K562 (cell line): ENCODE results near the gene TGFBR1. TPM values are rescaled to one million over a fixed set of nuclear protein-coding genes. Genes with fewer than 3 reads are reported as not detected.
A peak's percentile ranks its signal among the peaks of the same experiment; 100 is the strongest.

Source experiments
- ATAC-seq: fragments of 200-7000 bp; cut with Tn5 transposase; 3 replicates; pipeline ENCODE4 v1.9.1; 2020; ENCODE audit warnings: moderate library complexity
- BruUV-seq: library from RNA; stranded (reverse); fragments of 400-500 nt; replicated peaks from 2 replicates; lab custom pipeline; 2021; lab: Mats Ljungman, UMichigan
- CTCF ChIA-PET: fragments of 300-600 bp; formaldehyde crosslinking; extraction: SDS; loops from one replicate; lab custom pipeline; 2021; ENCODE audit warnings: low intra/inter-chr PET ratio; lab: Yijun Ruan, JAX
- POLR2A ChIA-PET: fragments of 300-600, 350-650 bp; sonication (Branson Sonifier 250); formaldehyde crosslinking; extraction: SDS; loops from one replicate; lab custom pipeline; 2021; ENCODE audit warnings: antibody characterized with exemption, inconsistent platforms; lab: Yijun Ruan, JAX
- DNase-seq, 4 experiments: peaks; one replicate each; pipeline versions ENCODE4 v3.0.0 to v3.0.0-alpha.2; 2011 to 2018; ENCODE audit warnings: low spot score in 3 of 4, mixed read lengths in 3 of 4; ENCODE audit errors: extremely low read depth in 1 of 4
- FAIRE-seq: peaks from 2 replicates; lab custom pipeline; 2011; peaks lifted over from hg19 to GRCh38; lab: Jason Lieb, UNC
- H2AFZ ChIP-seq: 2 replicates; pipeline ENCODE4 v1.6.0; 2011; ENCODE audit warnings: low read depth, low read length, control low read depth, inconsistent platforms
- H3K27ac ChIP-seq: fragments of 200-600 bp; 3 replicates; pipeline ENCODE4 v1.8.0; 2011; ENCODE audit warnings: low read depth, mild to moderate bottlenecking, control low read depth, inconsistent platforms, low read length, moderate library complexity, mixed read lengths; ENCODE audit errors: extremely low read depth
- H3K27me3 ChIP-seq, 2 experiments: fragments of 300-600 bp in 1 of 2; 2 replicates in 1 of 2; 3 replicates in 1 of 2; pipeline versions ENCODE4 v1.6.0 to v1.8.0; 2011; ENCODE audit warnings: inconsistent platforms in 2 of 2, low read length in 2 of 2, mild to moderate bottlenecking in 1 of 2, mixed read lengths in 1 of 2, moderate library complexity in 1 of 2; ENCODE audit not compliant: control insufficient read depth in 2 of 2, insufficient read depth in 2 of 2
- H3K36me3 ChIP-seq: fragments of 300-600 bp; 3 replicates; pipeline ENCODE4 v1.8.0; 2011; ENCODE audit warnings: mild to moderate bottlenecking, low read length, inconsistent platforms; ENCODE audit not compliant: control insufficient read depth, insufficient read depth
- H3K4me1 ChIP-seq, 2 experiments: fragments of 200-600 bp in 1 of 2; replicated peaks in 1 of 2; 2 replicates in 1 of 2; 3 replicates in 1 of 2; pipeline versions ENCODE4 v1.5.1 to v1.8.0; 2011; ENCODE audit warnings: inconsistent platforms in 2 of 2, low read length in 2 of 2, mild to moderate bottlenecking in 1 of 2, mixed read lengths in 1 of 2, moderate library complexity in 1 of 2; ENCODE audit not compliant: control insufficient read depth in 2 of 2, insufficient read depth in 2 of 2
- H3K4me2 ChIP-seq: 2 replicates; pipeline ENCODE4 v1.6.1; 2011; ENCODE audit warnings: low read length, control low read depth, inconsistent platforms, mixed read lengths; ENCODE audit not compliant: insufficient read depth
- H3K4me3 ChIP-seq: fragments of 200-600 bp; sonication (generic), shearing (Covaris generic); 2 replicates; pipeline ENCODE4 v1.5.1; 2016; ENCODE audit warnings: control low read depth, inconsistent platforms
- H3K79me2 ChIP-seq: fragments of 200-600 bp; 3 replicates; pipeline ENCODE4 v1.8.0; 2011; ENCODE audit warnings: low read length, inconsistent platforms; ENCODE audit not compliant: control insufficient read depth, insufficient read depth
- H3K9ac ChIP-seq, 2 experiments: 2 replicates each; pipeline versions ENCODE4 v1.6.0 to v1.6.1; 2011; ENCODE audit warnings: low read depth in 2 of 2, low read length in 2 of 2, control low read depth in 1 of 2, inconsistent platforms in 1 of 2, mild to moderate bottlenecking in 1 of 2, mixed read lengths in 1 of 2; ENCODE audit not compliant: insufficient read depth in 1 of 2
- H3K9me1 ChIP-seq: one replicate; pipeline ENCODE4 v1.6.0; 2011; ENCODE audit warnings: inconsistent platforms, mild to moderate bottlenecking, low read length, moderate library complexity; ENCODE audit not compliant: control insufficient read depth, insufficient read depth
- H3K9me3 ChIP-seq: replicated peaks from 2 replicates; pipeline ENCODE4 v1.5.1; 2011; ENCODE audit warnings: low read depth, low read length, inconsistent platforms; ENCODE audit not compliant: control insufficient read depth, insufficient read depth
- H4K20me1 ChIP-seq: replicated peaks from 2 replicates; pipeline ENCODE4 v1.6.1; 2011; ENCODE audit warnings: low read length, inconsistent platforms, mixed read lengths; ENCODE audit not compliant: control insufficient read depth, insufficient read depth
- MAFK ChIP-seq: IDR thresholded peaks from 2 replicates; pipeline ENCODE4 v1.6.1; 2011; ENCODE audit warnings: low read length, improper control_type of control experiment
- SMARCE1 ChIP-seq: fragments of 450-650 bp; IDR thresholded peaks from 2 replicates; pipeline ENCODE4 v1.7.1; 2016; ENCODE audit warnings: mild to moderate bottlenecking
- ZNF239 ChIP-seq: fragments of 250-450 bp; sonication (Bioruptor Pico); IDR thresholded peaks from 2 replicates; pipeline ENCODE4 v1.4.0; 2020; ENCODE audit warnings: mild to moderate bottlenecking
- WGBS: fragments of 100-300 bp; shearing (Covaris generic); methylation state at CpG from one replicate; pipeline ENCODE4 v1.1.6; 2016; ENCODE audit warnings: low coverage, mixed read lengths; ENCODE audit not compliant: insufficient coverage; ENCODE audit errors: missing lambda C conversion rate; 5-methylcytosine and 5-hydroxymethylcytosine counted together
- in situ Hi-C: fragments of 300-500 bp; cut with MboI; formaldehyde crosslinking; loops from 4 replicates; pipeline ENCODE4 v1.15.0; 2018; ENCODE audit warnings: inconsistent platforms, mixed read lengths
- intact Hi-C: fragments of 100-400 bp; cut with micrococcal nuclease; formaldehyde crosslinking; loops from 2 replicates; pipeline ENCODE4 v1.14.2; 2022
- polyA plus RNA-seq, 8 experiments: library from polyadenylated mRNA; depleted of rRNA in 4 of 8; stranded (reverse) in 5 of 8; unstranded in 3 of 8; fragments of >200 nt; fragmentation: Nextera tagmentation in 2 of 8; fragmentation: Illumina TruSeq in 1 of 8; extraction: Ambion mirVana in 2 of 8; extraction: Trizol in 1 of 8; gene quantifications; 2 replicates each; pipeline versions ENCODE4 v1.2.1 to v1.2.3, GENCODE V29; 2011 to 2014; ENCODE audit warnings: inconsistent platforms in 1 of 8, missing spikeins in 1 of 8
- total RNA-seq, 7 experiments: library from RNA; depleted of rRNA in 6 of 7; stranded (reverse); fragments of >200 nt in 6 of 7; fragmentation: Illumina TruSeq in 2 of 7; extraction: Trizol in 2 of 7; gene quantifications; 2 replicates each; pipeline versions ENCODE4 v1.2.1 to v1.2.3, GENCODE V29; 2011 to 2021; ENCODE audit warnings: low replicate concordance in 1 of 7
- TF ChIP-seq, protein P1 (sequence below): fragments of 450-650 bp; IDR thresholded peaks from 2 replicates; pipeline ENCODE4 v1.7.0; 2016; ENCODE audit warnings: borderline replicate concordance
- TF ChIP-seq, protein P2 (sequence below): fragments of 250-450 bp; sonication (Bioruptor Pico); IDR thresholded peaks from 2 replicates; pipeline ENCODE4 v1.4.0; 2020; ENCODE audit warnings: mild to moderate bottlenecking, moderate library complexity, borderline replicate concordance
- TF ChIP-seq, protein P3 (sequence below): sonication (generic); formaldehyde crosslinking; IDR thresholded peaks from 2 replicates; pipeline ENCODE4 v1.4.0; 2020; ENCODE audit warnings: mild to moderate bottlenecking, missing genetic modification reagents
- TF ChIP-seq, protein P4 (sequence below): fragments of 450-650 bp; formaldehyde crosslinking; IDR thresholded peaks from 2 replicates; pipeline ENCODE4 v1.4.0; 2022; ENCODE audit warnings: mild to moderate bottlenecking, moderate library complexity

TGFBR1 gene
- total and polyA plus RNA-seq, 9 of the 15 experiments (the other 6 are each of a cell fraction or from before 2014, with no cell fraction given) = 15.5 to 62.4 (median 42.7) TPM

DNA sequence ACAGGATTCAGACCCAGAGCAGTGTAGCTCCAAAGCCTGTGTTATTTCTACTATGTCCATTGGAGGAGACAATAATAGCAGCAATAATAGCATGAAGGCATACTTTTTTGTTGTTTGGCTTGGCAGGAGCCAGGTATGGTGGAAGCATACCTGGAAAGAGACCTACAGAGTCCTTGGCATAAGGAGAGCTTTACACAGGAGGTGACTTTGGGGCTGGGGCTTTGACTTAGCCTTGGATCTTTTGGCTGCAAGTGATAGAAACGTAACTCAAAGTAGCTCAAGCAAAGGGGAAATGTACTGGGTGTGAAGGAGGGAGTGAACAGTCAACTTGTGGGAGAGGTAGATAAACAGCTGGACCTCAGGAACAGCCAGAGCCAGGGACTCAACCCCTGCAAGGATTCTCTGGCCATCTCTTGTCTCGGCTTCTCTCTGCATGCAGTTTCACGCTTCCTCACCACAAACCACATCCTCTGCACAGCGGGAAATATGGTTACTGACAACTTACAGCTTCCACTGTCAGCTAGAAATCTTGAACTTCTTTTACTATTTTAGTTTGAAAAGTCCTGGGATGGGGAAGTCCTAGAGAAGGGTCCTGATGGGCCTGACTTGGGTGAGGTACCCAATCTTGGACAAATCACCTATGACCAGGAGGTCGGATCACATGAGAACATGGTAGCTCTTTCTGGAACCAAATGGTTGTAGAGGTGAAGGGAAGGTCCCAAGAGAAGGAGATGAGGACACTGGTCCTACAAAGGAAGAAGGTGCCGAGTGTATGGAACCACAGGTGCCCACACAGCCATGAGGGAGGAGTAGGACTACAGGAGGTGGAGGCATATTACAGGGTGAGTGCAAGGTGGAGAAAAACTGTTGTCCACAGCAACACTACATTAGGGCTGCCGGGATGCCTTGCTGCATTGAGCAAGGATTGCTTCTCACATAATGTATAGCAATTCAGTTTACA is 47.0 kb upstream of the TGFBR1 start (continued):
- TF ChIP-seq, protein P1, sequence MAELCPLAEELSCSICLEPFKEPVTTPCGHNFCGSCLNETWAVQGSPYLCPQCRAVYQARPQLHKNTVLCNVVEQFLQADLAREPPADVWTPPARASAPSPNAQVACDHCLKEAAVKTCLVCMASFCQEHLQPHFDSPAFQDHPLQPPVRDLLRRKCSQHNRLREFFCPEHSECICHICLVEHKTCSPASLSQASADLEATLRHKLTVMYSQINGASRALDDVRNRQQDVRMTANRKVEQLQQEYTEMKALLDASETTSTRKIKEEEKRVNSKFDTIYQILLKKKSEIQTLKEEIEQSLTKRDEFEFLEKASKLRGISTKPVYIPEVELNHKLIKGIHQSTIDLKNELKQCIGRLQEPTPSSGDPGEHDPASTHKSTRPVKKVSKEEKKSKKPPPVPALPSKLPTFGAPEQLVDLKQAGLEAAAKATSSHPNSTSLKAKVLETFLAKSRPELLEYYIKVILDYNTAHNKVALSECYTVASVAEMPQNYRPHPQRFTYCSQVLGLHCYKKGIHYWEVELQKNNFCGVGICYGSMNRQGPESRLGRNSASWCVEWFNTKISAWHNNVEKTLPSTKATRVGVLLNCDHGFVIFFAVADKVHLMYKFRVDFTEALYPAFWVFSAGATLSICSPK = no peak
- TF ChIP-seq, all 486 proteins: peak for 121

DNA sequence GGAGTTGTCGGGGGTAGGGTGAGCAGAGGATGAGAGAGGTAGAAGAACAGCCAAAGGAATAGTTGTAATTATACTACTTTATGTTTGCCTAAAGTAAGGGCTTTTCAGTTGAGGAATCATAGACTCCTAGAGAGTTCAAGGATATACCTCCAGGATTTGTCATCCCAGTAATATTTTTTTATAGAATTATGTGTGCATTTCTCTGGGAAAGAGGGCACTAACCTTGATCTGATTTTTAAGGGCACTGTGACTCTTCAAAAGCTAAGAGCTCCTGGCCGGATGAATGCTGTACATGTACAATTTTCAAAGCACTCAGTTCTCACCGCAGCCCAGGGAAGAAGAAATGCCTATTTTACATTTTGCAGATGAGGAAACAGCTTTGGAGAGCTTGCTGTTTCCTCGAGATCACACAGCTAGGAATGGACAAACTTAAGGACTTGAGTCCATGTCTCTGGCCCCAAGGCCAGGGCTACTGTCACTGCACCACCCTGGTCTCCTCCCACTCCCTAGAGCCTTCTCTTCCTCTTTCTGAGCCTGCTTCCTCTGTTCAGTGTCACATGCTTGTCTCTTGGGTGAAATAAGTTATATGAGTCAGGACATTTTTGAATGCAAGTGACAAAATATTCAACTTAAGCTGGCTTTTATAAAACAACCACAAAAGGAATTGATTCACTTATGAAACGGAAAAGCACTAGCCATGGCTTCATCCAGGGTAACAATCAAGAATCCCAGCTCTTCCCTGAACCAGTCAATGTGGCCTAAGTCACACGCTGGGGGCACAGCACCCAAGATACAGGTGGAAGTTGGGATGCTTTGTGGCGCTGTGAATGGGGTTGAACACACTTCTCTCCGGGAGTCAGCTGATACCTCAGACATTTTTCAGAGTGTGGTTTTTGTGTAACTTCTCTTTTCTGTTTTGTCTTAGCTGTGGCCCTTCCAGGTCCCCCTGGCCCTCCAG is 45.7 kb upstream of the TGFBR1 start:
- Histone ChIP-seq H3K9ac (peak overlapping the region in 1 of 2 experiments; percentile 60; a peak in 1 of 4 replicates), H3K4me1 (peaks cover 13 to 40% of the 10 kb centered on the region in 2 experiments), H3K9me3 (no peaks in the 10 kb centered on the region), H4K20me1 (no peaks in the 10 kb centered on the region), H3K27ac (peak overlapping the region; percentile 83), H3K4me2 (0 out of 2 replicates have a peak overlapping the region, but pooled peaks have one; percentile 2), H3K27me3 (no peaks in the 10 kb centered on the region), H3K36me3 (no peaks in the 10 kb centered on the region), H3K9me1 (no peaks in the 10 kb centered on the region), H2AFZ (peak overlapping the region; percentile 86), H3K79me2 (no peaks in the 10 kb centered on the region), H3K4me3 (no peak overlapping the region)
- 36% methylated on average over 8 of the region's 8 CpGs for WGBS
- intact Hi-C loops (loop anchor here (1.0 to 5.0 kb wide), 3 partner anchors 16 to 48 kb away; partner anchors contain the start of gene TGFBR1), in situ Hi-C loops (no loop called here)
- ChIA-PET POLR2A (interaction anchor here (0.7 to 2.4 kb wide), 5 partner anchors 12 to 47 kb away, joined by 5 to 17 read pairs (median 5); no protein-coding TSS in a partner anchor), CTCF (no interaction called here)
- ATAC-seq = peak; percentile 84
- no TSS peak for BruUV-seq
- peak; percentile 46 to 79 (median 59) for DNase-seq
- peak; percentile 75 for FAIRE-seq
- TF ChIP-seq, protein P2, sequence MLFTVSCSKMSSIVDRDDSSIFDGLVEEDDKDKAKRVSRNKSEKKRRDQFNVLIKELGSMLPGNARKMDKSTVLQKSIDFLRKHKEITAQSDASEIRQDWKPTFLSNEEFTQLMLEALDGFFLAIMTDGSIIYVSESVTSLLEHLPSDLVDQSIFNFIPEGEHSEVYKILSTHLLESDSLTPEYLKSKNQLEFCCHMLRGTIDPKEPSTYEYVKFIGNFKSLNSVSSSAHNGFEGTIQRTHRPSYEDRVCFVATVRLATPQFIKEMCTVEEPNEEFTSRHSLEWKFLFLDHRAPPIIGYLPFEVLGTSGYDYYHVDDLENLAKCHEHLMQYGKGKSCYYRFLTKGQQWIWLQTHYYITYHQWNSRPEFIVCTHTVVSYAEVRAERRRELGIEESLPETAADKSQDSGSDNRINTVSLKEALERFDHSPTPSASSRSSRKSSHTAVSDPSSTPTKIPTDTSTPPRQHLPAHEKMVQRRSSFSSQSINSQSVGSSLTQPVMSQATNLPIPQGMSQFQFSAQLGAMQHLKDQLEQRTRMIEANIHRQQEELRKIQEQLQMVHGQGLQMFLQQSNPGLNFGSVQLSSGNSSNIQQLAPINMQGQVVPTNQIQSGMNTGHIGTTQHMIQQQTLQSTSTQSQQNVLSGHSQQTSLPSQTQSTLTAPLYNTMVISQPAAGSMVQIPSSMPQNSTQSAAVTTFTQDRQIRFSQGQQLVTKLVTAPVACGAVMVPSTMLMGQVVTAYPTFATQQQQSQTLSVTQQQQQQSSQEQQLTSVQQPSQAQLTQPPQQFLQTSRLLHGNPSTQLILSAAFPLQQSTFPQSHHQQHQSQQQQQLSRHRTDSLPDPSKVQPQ (CRISPR knock-in tag) = 0 out of 2 replicates have a peak, but pooled peaks have one; percentile 8
- TF ChIP-seq, protein P3, sequence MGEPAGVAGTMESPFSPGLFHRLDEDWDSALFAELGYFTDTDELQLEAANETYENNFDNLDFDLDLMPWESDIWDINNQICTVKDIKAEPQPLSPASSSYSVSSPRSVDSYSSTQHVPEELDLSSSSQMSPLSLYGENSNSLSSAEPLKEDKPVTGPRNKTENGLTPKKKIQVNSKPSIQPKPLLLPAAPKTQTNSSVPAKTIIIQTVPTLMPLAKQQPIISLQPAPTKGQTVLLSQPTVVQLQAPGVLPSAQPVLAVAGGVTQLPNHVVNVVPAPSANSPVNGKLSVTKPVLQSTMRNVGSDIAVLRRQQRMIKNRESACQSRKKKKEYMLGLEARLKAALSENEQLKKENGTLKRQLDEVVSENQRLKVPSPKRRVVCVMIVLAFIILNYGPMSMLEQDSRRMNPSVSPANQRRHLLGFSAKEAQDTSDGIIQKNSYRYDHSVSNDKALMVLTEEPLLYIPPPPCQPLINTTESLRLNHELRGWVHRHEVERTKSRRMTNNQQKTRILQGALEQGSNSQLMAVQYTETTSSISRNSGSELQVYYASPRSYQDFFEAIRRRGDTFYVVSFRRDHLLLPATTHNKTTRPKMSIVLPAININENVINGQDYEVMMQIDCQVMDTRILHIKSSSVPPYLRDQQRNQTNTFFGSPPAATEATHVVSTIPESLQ (CRISPR knock-in tag) = 0 out of 2 replicates have a peak, but pooled peaks have one; percentile 59
- TF ChIP-seq MAFK (0 out of 2 replicates have a peak, but pooled peaks have one; percentile 3), SMARCE1 (peak; percentile 53; the same call in 1 of the 2 replicates), ZNF239 (CRISPR knock-in tag) (peak; percentile 46; the same call in 1 of the 2 replicates)
- TF ChIP-seq, protein P4, sequence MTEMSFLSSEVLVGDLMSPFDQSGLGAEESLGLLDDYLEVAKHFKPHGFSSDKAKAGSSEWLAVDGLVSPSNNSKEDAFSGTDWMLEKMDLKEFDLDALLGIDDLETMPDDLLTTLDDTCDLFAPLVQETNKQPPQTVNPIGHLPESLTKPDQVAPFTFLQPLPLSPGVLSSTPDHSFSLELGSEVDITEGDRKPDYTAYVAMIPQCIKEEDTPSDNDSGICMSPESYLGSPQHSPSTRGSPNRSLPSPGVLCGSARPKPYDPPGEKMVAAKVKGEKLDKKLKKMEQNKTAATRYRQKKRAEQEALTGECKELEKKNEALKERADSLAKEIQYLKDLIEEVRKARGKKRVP (CRISPR knock-in tag) = 0 out of 2 replicates have a peak, but pooled peaks have one; percentile 6
